ENCODE data around the gene TMUB2. TPM values are rescaled to one million over a fixed set of nuclear protein-coding genes. Genes with fewer than 3 reads are reported as not detected.

Gene TMUB2
- total and polyA plus RNA-seq, 12 donors: 16.3 to 37.2 (median 20.1) TPM

- H3K27ac ChIP-seq: peak overlapping the region in 1 of 10 donors; percentile 98
- intact Hi-C loops (cut with DNase I): loop anchor here in 1 of 10 donors (5.0 kb wide), 1 partner anchor 106 kb away; the partner anchor contains the start of gene SLC25A39
- H3K36me3 ChIP-seq: peaks cover 0 to 61% (median 36%) of the 10 kb centered on the region in 9 donors
- no peak for DNase-seq
- 75 to 87% methylated on average over 5 of the region's 5 CpGs for WGBS, 2 donors
- no peak overlapping the region for H3K4me3 ChIP-seq
- TF ChIP-seq, protein P1, sequence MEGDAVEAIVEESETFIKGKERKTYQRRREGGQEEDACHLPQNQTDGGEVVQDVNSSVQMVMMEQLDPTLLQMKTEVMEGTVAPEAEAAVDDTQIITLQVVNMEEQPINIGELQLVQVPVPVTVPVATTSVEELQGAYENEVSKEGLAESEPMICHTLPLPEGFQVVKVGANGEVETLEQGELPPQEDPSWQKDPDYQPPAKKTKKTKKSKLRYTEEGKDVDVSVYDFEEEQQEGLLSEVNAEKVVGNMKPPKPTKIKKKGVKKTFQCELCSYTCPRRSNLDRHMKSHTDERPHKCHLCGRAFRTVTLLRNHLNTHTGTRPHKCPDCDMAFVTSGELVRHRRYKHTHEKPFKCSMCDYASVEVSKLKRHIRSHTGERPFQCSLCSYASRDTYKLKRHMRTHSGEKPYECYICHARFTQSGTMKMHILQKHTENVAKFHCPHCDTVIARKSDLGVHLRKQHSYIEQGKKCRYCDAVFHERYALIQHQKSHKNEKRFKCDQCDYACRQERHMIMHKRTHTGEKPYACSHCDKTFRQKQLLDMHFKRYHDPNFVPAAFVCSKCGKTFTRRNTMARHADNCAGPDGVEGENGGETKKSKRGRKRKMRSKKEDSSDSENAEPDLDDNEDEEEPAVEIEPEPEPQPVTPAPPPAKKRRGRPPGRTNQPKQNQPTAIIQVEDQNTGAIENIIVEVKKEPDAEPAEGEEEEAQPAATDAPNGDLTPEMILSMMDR (IDR thresholded peaks at IDR 0.05): no peak
- H3K4me1 ChIP-seq: peaks cover 5 to 41% (median 26%) of the 10 kb centered on the region in 9 donors
- H3K27me3 ChIP-seq: no peaks in the 10 kb centered on the region
- no peaks in the 10 kb centered on the region for H3K9me3 ChIP-seq
- ATAC-seq: no peak
Observed at GRCh38 chr17:44216173-44216572, 29.4 kb downstream of the TMUB2 start.

DNA sequence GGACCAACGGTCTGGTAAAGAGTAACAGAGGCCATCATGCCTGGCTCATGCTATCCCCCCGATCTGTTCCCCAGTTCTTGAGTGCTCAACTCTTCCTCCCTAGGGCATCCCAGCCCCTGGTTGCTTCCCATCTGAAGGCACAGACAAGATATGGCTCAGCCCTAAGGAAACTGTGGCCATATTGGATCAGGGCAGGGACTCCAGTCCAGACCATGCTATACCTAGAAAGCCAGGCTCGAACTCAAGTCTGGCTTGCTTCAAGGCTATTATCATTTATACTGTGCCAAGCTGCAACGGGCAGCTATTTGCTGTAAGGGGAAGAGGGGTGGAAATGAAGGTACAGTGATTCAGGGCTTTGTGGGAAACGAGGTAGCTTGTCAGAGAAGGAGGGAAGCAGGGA is 29.9 kb downstream of the TMUB2 start:
- no peak for ATAC-seq
- intact Hi-C loops (cut with DNase I): loop anchor here in 1 of 10 donors (5.0 kb wide), 1 partner anchor 106 kb away; the partner anchor contains the start of gene SLC25A39
- Histone ChIP-seq H3K4me1 (peaks cover 5 to 39% (median 26%) of the 10 kb centered on the region in 9 donors), H3K9me3 (no peaks in the 10 kb centered on the region), H3K36me3 (peaks cover 0 to 55% (median 31%) of the 10 kb centered on the region in 9 donors), H3K4me3 (no peak overlapping the region), H3K27ac (peak overlapping the region in 2 of 10 donors; percentile 98 to 100), H3K27me3 (no peaks in the 10 kb centered on the region)
- 64 to 69% methylated on average over 5 of the region's 5 CpGs for WGBS, 2 donors
- TF ChIP-seq, protein P1 (IDR thresholded peaks at IDR 0.05): no peak
- no peak for DNase-seq

DNA sequence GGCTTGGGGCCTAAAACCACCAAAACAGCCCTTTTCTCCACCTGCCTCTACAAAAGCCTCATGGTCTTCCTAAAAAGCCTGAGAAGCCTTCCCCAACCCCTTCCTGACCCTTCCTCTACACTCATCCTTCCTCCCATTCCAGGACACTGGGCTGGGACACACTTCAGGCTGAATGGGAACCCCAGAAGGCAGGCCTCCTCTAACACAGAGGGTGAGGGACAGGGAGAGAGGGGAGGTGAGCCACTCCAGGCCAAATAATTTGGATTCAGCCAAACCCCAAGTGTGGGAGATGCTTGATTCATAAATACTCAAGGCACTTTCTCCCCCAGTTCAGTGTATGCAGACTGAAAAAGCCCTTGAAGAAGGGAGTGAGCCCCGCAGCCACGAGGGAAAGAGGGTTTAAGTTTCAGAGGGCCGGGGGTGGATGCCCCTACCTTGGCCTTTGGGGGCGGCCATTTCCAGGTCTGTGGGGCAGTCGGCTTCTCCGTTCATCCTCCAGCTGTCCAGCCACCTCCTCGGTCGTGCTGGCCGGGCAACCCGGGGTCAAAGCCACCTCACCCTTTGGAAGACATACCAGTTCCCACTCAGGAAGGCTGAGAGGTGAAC is 31.1 kb downstream of the TMUB2 start:
- no peaks in the 10 kb centered on the region for H3K27me3 ChIP-seq
- H3K4me3 ChIP-seq: peak overlapping the region; percentile 23 to 98 (median 92)
- H3K4me1 ChIP-seq: peaks cover 5 to 43% (median 31%) of the 10 kb centered on the region in 9 donors
- TF ChIP-seq, protein P1 (IDR thresholded peaks at IDR 0.05): no peak
- DNase-seq (peak in 1 of 2 donors; percentile 27), ATAC-seq (no peak)
- H3K36me3 ChIP-seq: peaks cover 0 to 46% (median 31%) of the 10 kb centered on the region in 9 donors
- H3K9me3 ChIP-seq: no peaks in the 10 kb centered on the region
- peak overlapping the region in 9 of 10 donors; percentile 98 to 100 (median 100) for H3K27ac ChIP-seq
- intact Hi-C loops (cut with DNase I): loop anchor here in 3 of 10 donors (2.0 to 5.0 kb wide), 3 partner anchors 31 to 107 kb away; partner anchors contain the start of genes SLC25A39 (in 2 of the 3) and TMUB2 (in 1 of the 3)
- 6 to 8% methylated on average over 10 of the region's 10 CpGs for WGBS, 2 donors

DNA sequence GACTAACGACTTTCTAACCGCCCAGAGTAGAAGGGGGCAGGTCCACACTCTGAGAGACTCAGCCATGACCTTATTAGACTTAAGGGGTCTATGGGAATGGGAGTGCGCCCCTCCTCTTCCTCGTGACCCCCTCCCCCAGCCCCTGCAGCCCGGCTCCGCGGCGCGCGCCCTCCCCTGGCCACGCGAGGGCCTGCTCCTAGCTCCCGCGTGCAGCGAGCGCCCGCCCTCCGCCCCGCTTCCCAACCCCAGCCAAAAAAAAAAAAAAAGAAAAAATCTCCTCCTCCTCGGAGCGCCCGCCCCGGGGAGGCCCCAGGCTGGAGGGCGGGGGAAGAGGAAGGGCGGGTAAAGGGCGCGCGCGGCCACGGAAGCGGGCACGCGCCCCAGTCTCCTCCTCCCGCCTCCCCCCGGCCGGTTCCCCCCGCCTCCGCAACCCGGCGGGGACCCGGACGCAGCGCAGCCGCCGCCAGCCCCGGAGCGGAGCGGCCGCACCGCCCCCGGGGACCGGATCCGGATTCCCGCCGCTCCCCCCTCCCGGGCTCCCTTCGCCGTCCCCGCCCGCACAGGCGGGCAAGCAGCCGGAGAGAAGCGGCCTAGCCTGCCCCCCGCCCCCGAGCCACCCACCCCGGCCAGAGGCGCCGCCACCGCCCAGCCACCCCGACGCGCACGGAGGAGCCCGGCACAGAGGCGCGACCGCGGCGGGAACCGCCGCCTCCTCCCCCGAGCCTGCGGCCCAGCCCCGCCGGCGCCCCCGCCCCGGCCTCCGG is 31.8 kb downstream of the TMUB2 start:
- DNase-seq (peak; percentile 89 to 92), ATAC-seq (peak; percentile 71 to 84 (median 76))
- TF ChIP-seq, protein P1 (IDR thresholded peaks at IDR 0.05): peak; percentile 57 to 86 (median 70)
- Histone ChIP-seq H3K36me3 (peaks cover 0 to 39% (median 31%) of the 10 kb centered on the region in 9 donors), H3K9me3 (no peaks in the 10 kb centered on the region), H3K27ac (peak overlapping the region; percentile 98 to 100 (median 100)), H3K4me3 (peak overlapping the region; percentile 64 to 98 (median 92)), H3K4me1 (peaks cover 7 to 50% (median 38%) of the 10 kb centered on the region in 9 donors), H3K27me3 (no peaks in the 10 kb centered on the region)
- intact Hi-C loops (cut with DNase I): loop anchor here in 4 of 10 donors (1.0 to 5.0 kb wide), 4 partner anchors 32 to 109 kb away; partner anchors contain the start of genes SLC25A39 (in 2 of the 4) and TMUB2 (in 1 of the 4)
- WGBS, 2 donors: 0 to 2% methylated on average over 29 to 84 of the region's 89 CpGs
